Measurements from ENCODE around the gene BLACAT1. TPM values are rescaled to one million over a fixed set of nuclear protein-coding genes. Genes with fewer than 3 reads are reported as not detected.

Gene BLACAT1
- total and polyA plus RNA-seq, 2 of the 13 experiments (the other 11 are each of a cell fraction or from before 2014, with no cell fraction given) = 1.2 to 2.8 TPM

GRCh38 chr1:205449750-205450443 is 5.9 kb downstream of the BLACAT1 start (continued):
- TF ChIP-seq SP1 (IDR thresholded peaks at IDR 0.05) = no peak
- no peak; the same call in 1 of the 2 replicates for TF ChIP-seq SP1 (CRISPR knock-in tag; IDR thresholded peaks at IDR 0.05)
- TF ChIP-seq MAX (IDR thresholded peaks at IDR 0.05) = peak; percentile 42; the same call in 1 of the 2 replicates
- no peak for TF ChIP-seq ZSCAN9 (CRISPR knock-in tag; IDR thresholded peaks at IDR 0.05; ENCODE audit: borderline replicate concordance)
- TF ChIP-seq ZNF33A (CRISPR knock-in tag; IDR thresholded peaks at IDR 0.05; ENCODE audit: borderline replicate concordance) = no peak
- no peak for TF ChIP-seq PRDM15 (CRISPR knock-in tag; IDR thresholded peaks at IDR 0.05)
- 0 out of 2 replicates have a peak, but pooled peaks have one; percentile 14 for TF ChIP-seq RXRA (CRISPR knock-in tag; IDR thresholded peaks at IDR 0.05)
- TF ChIP-seq HNF1B (CRISPR knock-in tag; IDR thresholded peaks at IDR 0.05) = no peak
- TF ChIP-seq HES4 (CRISPR knock-in tag; IDR thresholded peaks at IDR 0.05; ENCODE audit: borderline replicate concordance) = no peak
- TF ChIP-seq SOX6 (IDR thresholded peaks at IDR 0.05) = no peak
- TF ChIP-seq SOX6 (CRISPR knock-in tag; IDR thresholded peaks at IDR 0.05) = no peak; the same call in 1 of the 2 replicates
- 0 out of 2 replicates have a peak, but pooled peaks have one; percentile 53 for TF ChIP-seq SATB2 (CRISPR knock-in tag; IDR thresholded peaks at IDR 0.05)
- TF ChIP-seq TRIM22 (IDR thresholded peaks at IDR 0.05) = no peak
- TF ChIP-seq ZNF225 (CRISPR knock-in tag; IDR thresholded peaks at IDR 0.05) = no peak
- TF ChIP-seq ZNF383 (CRISPR knock-in tag; IDR thresholded peaks at IDR 0.05; ENCODE audit: borderline replicate concordance) = no peak
- TF ChIP-seq ZNF800 (CRISPR knock-in tag; IDR thresholded peaks at IDR 0.05) = no peak
- no peak; the same call in 1 of the 2 replicates for TF ChIP-seq MED13 (CRISPR knock-in tag; IDR thresholded peaks at IDR 0.05)
- TF ChIP-seq SOX5 (CRISPR knock-in tag; IDR thresholded peaks at IDR 0.05; ENCODE audit: borderline replicate concordance) = no peak
- TF ChIP-seq CEBPB (IDR thresholded peaks at IDR 0.05; ENCODE audit: borderline replicate concordance, low read depth, low read length) = no peak
- TF ChIP-seq SRSF1 (optimal IDR thresholded peaks at IDR 0.05; ENCODE audit: low read depth, low read length) = no peak

Measured in HepG2 (cell line).